Posterior cingulate gyrus (tissue), 11 donors: ENCODE results near the gene SLC35F3.

Experiments
- DNase-seq, 10 donors: peaks; one replicate each; pipeline versions ENCODE4 v3.0.0 to v3.0.0-alpha.2; 2020 to 2021; ENCODE audit warnings: mixed read lengths in 3 of 10
- intact Hi-C: fragments of 100-400 bp; cut with DNase I; formaldehyde crosslinking; loops from one replicate; pipeline ENCODE4 v1.15.1; 2023

Gene SLC35F3

GRCh38 chr1:234018816-234019215 is 114.3 kb downstream of the SLC35F3 start:
- intact Hi-C loops = no loop called here
- no peak for DNase-seq

- intact Hi-C loops = no loop called here
Observed at GRCh38 chr1:234019387-234019786, 114.9 kb downstream of the SLC35F3 start.

GRCh38 chr1:234022302-234022701 is 117.8 kb downstream of the SLC35F3 start:
- intact Hi-C loops = no loop called here
- DNase-seq = no peak

More at GRCh38 chr1:234019387-234019786, 114.9 kb downstream of the SLC35F3 start:
- DNase-seq = no peak

- DNase-seq = no peak
- intact Hi-C loops = no loop called here
Observed at GRCh38 chr1:234039603-234040002, 135.1 kb downstream of the SLC35F3 start.

GRCh38 chr1:234040446-234041317 is 136.2 kb downstream of the SLC35F3 start:
- intact Hi-C loops = no loop called here
- DNase-seq = no peak

GRCh38 chr1:234044079-234044478 is 139.6 kb downstream of the SLC35F3 start:
- no peak for DNase-seq
- intact Hi-C loops = no loop called here

- intact Hi-C loops = no loop called here
- DNase-seq = no peak
Observed at GRCh38 chr1:234047123-234047522, 142.6 kb downstream of the SLC35F3 start.

- no peak for DNase-seq
- intact Hi-C loops = no loop called here
Observed at GRCh38 chr1:234062166-234062565, 157.7 kb downstream of the SLC35F3 start.

GRCh38 chr1:234065794-234066447 is 161.4 kb downstream of the SLC35F3 start:
- intact Hi-C loops = loop anchor here (2.0 kb wide), 2 partner anchors 623 to 671 kb away; no protein-coding TSS in a partner anchor
- DNase-seq = peak; percentile 47 to 95 (median 82)

- intact Hi-C loops = loop anchor here (2.0 kb wide), 1 partner anchor 625 kb away; no protein-coding TSS in a partner anchor
Observed at GRCh38 chr1:234067581-234068337, 163.3 kb downstream of the SLC35F3 start.

GRCh38 chr1:234069760-234070159 is 165.3 kb downstream of the SLC35F3 start:
- intact Hi-C loops = no loop called here
- peak in 2 of 10 donors; percentile 23 to 80 for DNase-seq

More at GRCh38 chr1:234067581-234068337, 163.3 kb downstream of the SLC35F3 start:
- no peak for DNase-seq

GRCh38 chr1:234072793-234073192 is 168.3 kb downstream of the SLC35F3 start:
- peak in 5 of 10 donors; percentile 12 to 85 (median 20) for DNase-seq
- intact Hi-C loops = no loop called here

GRCh38 chr1:234078143-234078542 is 173.7 kb downstream of the SLC35F3 start:
- intact Hi-C loops = no loop called here
- DNase-seq = no peak

GRCh38 chr1:234079896-234080295 is 175.4 kb downstream of the SLC35F3 start:
- intact Hi-C loops = no loop called here
- no peak for DNase-seq

GRCh38 chr1:234083460-234083859 is 179.0 kb downstream of the SLC35F3 start:
- intact Hi-C loops = no loop called here
- DNase-seq = no peak

GRCh38 chr1:234089396-234089795 is 184.9 kb downstream of the SLC35F3 start:
- DNase-seq = no peak
- intact Hi-C loops = no loop called here

- intact Hi-C loops = no loop called here
- DNase-seq = no peak
Observed at GRCh38 chr1:234090212-234091064, 186.0 kb downstream of the SLC35F3 start.

GRCh38 chr1:234091065-234091401 is 186.6 kb downstream of the SLC35F3 start:
- intact Hi-C loops = no loop called here
- DNase-seq = no peak

- intact Hi-C loops = no loop called here
- no peak for DNase-seq
Observed at GRCh38 chr1:234091876-234092275, 187.4 kb downstream of the SLC35F3 start.

- intact Hi-C loops = no loop called here
- no peak for DNase-seq
Observed at GRCh38 chr1:234093107-234093506, 188.6 kb downstream of the SLC35F3 start.
